OCI-LY3 (cell line): ENCODE measurements around the gene ANKRD10.

Source experiments
- H2AFZ ChIP-seq: fragments of 200-600, 300-600 bp; shearing (Covaris generic); 2 replicates; pipeline ENCODE4 v1.6.0; 2014; ENCODE audit warnings: antibody characterized with exemption, low read depth, low read length
- H3K27ac ChIP-seq: fragments of 200-600, 300-600 bp; sonication (generic); 2 replicates; pipeline ENCODE4 v1.5.1; 2014; ENCODE audit warnings: mild to moderate bottlenecking, low read length, moderate library complexity, mixed read lengths
- H3K27me3 ChIP-seq: fragments of 200-600, 300-600 bp; sonication (generic); 2 replicates; pipeline ENCODE4 v1.6.1; 2014; ENCODE audit warnings: low read depth, low read length, mixed read lengths
- H3K36me3 ChIP-seq: fragments of 200-600, 300-600 bp; sonication (generic); replicated peaks from 2 replicates; pipeline ENCODE3; 2014; ENCODE audit warnings: low read depth, low read length, mixed read lengths
- H3K4me1 ChIP-seq: fragments of 300-600, 200-600 bp; sonication (generic); 2 replicates; pipeline ENCODE4 v1.6.1; 2014; ENCODE audit warnings: low read length, mixed read lengths
- H3K4me2 ChIP-seq: fragments of 200-600, 300-600 bp; sonication (generic); 2 replicates; pipeline ENCODE4 v1.6.1; 2014; ENCODE audit warnings: low read length, mixed read lengths
- H3K4me3 ChIP-seq: fragments of 300-600, 200-600 bp; sonication (generic); 2 replicates; pipeline ENCODE4 v1.5.1; 2014; ENCODE audit warnings: antibody characterized with exemption, mild to moderate bottlenecking, low read length, moderate library complexity
- H3K79me2 ChIP-seq: fragments of 300-600, 200-600 bp; shearing (Covaris generic); 2 replicates; pipeline ENCODE4 v1.6.1; 2014; ENCODE audit warnings: mild to moderate bottlenecking, low read length, mixed read lengths
- H3K9ac ChIP-seq: fragments of 300-600, 200-600 bp; shearing (Covaris generic); 2 replicates; pipeline ENCODE4 v1.6.0; 2014; ENCODE audit warnings: mild to moderate bottlenecking, low read length, moderate library complexity
- H3K9me3 ChIP-seq: fragments of 200-600, 300-600 bp; shearing (Covaris generic); 2 replicates; pipeline ENCODE4 v1.6.1; 2014; ENCODE audit warnings: low read length, mixed read lengths; ENCODE audit not compliant: insufficient read depth
- H4K20me1 ChIP-seq: fragments of 200-600, 300-600 bp; sonication (generic); 2 replicates; pipeline ENCODE4 v1.6.1; 2016; ENCODE audit warnings: low read length, mixed read lengths; ENCODE audit not compliant: insufficient read depth
- EZH2phosphoT487 ChIP-seq: fragments of 200-600 bp; shearing (Covaris generic); IDR thresholded peaks from 2 replicates; pipeline ENCODE4 v1.6.1; 2018; ENCODE audit warnings: antibody characterized with exemption, mixed run types, low read depth
- TF ChIP-seq, protein P1 (sequence below): fragments of 200-600, 300-600 bp; sonication (generic); IDR thresholded peaks from 2 replicates; pipeline ENCODE4 v1.5.1; 2014; ENCODE audit warnings: antibody characterized with exemption, low read length, low read depth

ANKRD10 gene

DNA sequence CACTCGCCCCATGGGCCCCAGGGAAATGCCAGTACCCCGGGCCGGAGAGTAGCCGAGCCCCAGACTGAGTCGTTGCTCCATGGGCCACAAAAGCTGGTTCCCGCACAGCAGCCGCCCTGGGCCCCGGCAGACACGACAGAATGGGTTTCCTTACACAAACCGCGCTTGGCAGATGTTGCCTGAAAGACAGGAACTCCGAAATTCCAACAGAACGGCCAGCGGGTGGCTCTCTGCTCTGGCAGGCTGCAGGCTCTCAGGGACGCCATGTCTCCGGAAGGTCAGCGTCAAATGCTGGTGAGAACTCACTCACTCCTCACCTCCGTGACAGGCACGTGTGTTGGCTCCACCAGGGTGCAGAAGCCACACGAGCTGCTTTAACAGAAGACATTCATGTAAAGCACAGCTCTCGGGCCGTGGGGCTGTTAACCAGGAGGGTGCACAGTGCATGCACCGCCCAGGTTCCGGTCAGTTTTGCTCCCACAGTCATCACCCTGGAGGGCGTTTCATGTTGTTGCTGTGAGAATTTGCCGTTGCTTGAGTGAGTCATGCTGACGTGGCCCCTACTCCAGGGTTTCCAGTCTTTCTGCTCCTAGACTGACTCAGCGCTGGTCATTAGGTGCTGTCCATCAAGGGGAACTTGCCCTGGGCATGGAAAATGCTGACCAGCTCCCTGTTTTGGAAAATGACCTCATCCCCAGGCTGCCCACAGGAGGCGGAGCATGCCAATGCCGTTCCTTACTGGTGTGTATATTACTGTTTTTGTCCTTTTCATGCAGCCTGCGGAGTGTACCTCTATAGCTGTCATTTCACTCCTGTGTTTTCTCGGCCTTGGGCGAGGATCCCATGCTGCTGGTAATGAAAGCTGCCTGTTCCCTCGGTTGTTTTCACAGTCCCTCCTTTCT lies 44.8 kb downstream of the ANKRD10 start:
- Histone ChIP-seq H2AFZ (no peak overlapping the region), H3K4me1 (no peaks in the 10 kb centered on the region), H4K20me1 (no peaks in the 10 kb centered on the region), H3K27ac (no peak overlapping the region), H3K9me3 (no peaks in the 10 kb centered on the region), H3K27me3 (peaks cover 16% of the 10 kb centered on the region), H3K36me3 (no peaks in the 10 kb centered on the region), H3K4me3 (no peak overlapping the region), H3K79me2 (no peaks in the 10 kb centered on the region), H3K9ac (no peak overlapping the region), H3K4me2 (no peak overlapping the region)
- TF ChIP-seq EZH2phosphoT487 = no peak
- TF ChIP-seq, protein P1, sequence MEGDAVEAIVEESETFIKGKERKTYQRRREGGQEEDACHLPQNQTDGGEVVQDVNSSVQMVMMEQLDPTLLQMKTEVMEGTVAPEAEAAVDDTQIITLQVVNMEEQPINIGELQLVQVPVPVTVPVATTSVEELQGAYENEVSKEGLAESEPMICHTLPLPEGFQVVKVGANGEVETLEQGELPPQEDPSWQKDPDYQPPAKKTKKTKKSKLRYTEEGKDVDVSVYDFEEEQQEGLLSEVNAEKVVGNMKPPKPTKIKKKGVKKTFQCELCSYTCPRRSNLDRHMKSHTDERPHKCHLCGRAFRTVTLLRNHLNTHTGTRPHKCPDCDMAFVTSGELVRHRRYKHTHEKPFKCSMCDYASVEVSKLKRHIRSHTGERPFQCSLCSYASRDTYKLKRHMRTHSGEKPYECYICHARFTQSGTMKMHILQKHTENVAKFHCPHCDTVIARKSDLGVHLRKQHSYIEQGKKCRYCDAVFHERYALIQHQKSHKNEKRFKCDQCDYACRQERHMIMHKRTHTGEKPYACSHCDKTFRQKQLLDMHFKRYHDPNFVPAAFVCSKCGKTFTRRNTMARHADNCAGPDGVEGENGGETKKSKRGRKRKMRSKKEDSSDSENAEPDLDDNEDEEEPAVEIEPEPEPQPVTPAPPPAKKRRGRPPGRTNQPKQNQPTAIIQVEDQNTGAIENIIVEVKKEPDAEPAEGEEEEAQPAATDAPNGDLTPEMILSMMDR = no peak

DNA sequence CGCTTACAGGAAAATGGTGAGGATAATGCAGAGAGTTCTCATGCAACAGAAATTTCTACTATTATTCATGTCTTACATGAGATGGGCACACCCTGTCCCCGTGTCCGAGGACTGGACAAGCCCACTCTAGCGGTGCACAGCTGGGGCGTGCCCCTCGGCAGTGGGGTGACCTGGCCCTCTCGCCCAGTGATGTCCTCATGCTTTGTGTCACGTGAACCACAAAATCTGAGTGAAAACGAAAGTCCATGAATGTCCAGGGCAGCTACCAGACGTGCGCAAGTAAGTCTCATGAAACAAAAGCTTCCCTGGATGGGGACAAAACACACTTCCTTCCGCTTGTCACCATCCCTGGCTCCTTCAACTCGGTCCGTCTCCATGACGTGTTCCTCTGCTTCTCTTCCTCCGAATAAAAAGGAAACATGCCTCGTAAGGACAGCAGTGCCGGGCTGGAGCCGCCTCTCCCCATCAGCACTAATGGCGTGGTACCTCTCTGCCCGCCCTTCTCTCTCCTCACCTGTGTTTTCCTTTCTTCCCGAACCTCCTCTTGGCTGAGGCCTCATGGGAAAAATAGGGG lies 45.6 kb downstream of the ANKRD10 start:
- no peak overlapping the region for H2AFZ ChIP-seq
- H3K36me3 ChIP-seq = no peaks in the 10 kb centered on the region
- H3K4me1 ChIP-seq = no peaks in the 10 kb centered on the region
- H3K9me3 ChIP-seq = no peaks in the 10 kb centered on the region
- no peak overlapping the region for H3K9ac ChIP-seq
- H3K4me2 ChIP-seq = no peak overlapping the region
- no peak overlapping the region for H3K4me3 ChIP-seq
- H3K79me2 ChIP-seq = no peaks in the 10 kb centered on the region
- H3K27me3 ChIP-seq = peaks cover 16% of the 10 kb centered on the region
- H3K27ac ChIP-seq = no peak overlapping the region
- no peaks in the 10 kb centered on the region for H4K20me1 ChIP-seq
- TF ChIP-seq EZH2phosphoT487 = no peak
- TF ChIP-seq, protein P1 = no peak

DNA sequence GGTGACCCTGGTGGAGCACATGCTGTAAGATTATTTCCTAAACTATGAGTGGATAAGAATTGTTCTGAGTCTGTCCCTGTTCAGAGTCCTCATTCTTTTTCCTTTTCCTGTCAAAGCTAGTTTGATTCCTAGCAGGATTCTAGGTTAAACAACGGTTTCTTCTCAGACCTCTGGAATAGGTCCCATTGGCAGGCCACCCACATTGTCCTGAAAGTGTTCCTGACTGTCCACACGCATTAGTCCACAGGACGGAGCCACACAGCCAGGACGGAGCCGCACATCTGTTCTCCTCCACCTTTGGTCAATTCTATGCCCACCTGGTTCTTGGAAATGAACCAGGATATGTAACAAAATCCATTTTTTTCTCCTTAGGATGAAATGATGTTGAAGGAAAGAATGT lies 46.1 kb downstream of the ANKRD10 start:
- Histone ChIP-seq H2AFZ (no peak overlapping the region), H3K36me3 (no peaks in the 10 kb centered on the region), H3K9ac (no peak overlapping the region), H3K4me1 (no peaks in the 10 kb centered on the region), H3K4me2 (no peak overlapping the region), H3K4me3 (no peak overlapping the region), H3K79me2 (no peaks in the 10 kb centered on the region), H3K9me3 (no peaks in the 10 kb centered on the region), H3K27me3 (peaks cover 16% of the 10 kb centered on the region), H4K20me1 (no peaks in the 10 kb centered on the region), H3K27ac (no peak overlapping the region)
- TF ChIP-seq EZH2phosphoT487 = no peak
- TF ChIP-seq, protein P1 = no peak

DNA sequence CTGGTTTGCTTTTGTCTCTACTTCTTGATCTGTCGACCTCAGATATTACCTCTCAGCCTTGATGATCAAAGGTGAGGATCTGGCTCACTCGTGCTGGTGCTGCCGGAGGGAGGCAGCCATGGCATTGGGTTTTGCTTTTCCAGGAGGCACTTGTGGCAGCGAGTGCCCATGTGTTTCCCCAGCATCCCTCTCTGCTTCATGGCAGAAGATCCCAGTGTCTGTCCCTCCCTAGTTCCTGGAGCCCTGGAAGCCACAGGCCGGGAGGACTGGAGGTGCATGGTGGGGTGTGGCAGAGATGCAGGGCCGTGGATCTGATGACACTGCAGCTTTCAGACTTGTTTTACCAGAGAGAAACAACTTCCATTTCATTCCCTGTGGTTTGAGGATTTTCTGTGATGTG lies 47.5 kb downstream of the ANKRD10 start:
- H3K9ac ChIP-seq = no peak overlapping the region
- H3K9me3 ChIP-seq = no peaks in the 10 kb centered on the region
- H3K79me2 ChIP-seq = no peaks in the 10 kb centered on the region
- H3K27ac ChIP-seq = no peak overlapping the region
- H3K36me3 ChIP-seq = no peaks in the 10 kb centered on the region
- no peaks in the 10 kb centered on the region for H4K20me1 ChIP-seq
- no peaks in the 10 kb centered on the region for H3K4me1 ChIP-seq
- no peak overlapping the region for H3K4me2 ChIP-seq
- H2AFZ ChIP-seq = no peak overlapping the region
- H3K4me3 ChIP-seq = no peak overlapping the region
- TF ChIP-seq, protein P1 = no peak
- TF ChIP-seq EZH2phosphoT487 = no peak
- H3K27me3 ChIP-seq = peaks cover 21% of the 10 kb centered on the region
